ENCODE results near the gene NDRG2. TPM values are rescaled to one million over a fixed set of nuclear protein-coding genes. Genes with fewer than 3 reads are reported as not detected.
A peak's percentile ranks its signal among the peaks of the same experiment; 100 is the strongest.
"Not testable (repeated sequence)": the region's sequence is repeated elsewhere in the genome, so short reads cannot be mapped to it uniquely, and the experiment has no call there.

NDRG2 gene
- total RNA-seq, 2 donors from 2014 or later = 136 to 171 TPM

GRCh38 chr14:21047378-21047781 is 22.5 kb upstream of the NDRG2 start:
- TF ChIP-seq CTCF (IDR thresholded peaks at IDR 0.05) = no peak
- Histone ChIP-seq H3K9ac (ENCODE audit: low read depth in 2 of 2, low read length in 2 of 2) (no peak overlapping the region), H3K9me3 (no peaks in the 10 kb centered on the region), H3K27ac (no peak overlapping the region), H3K36me3 (no peaks in the 10 kb centered on the region), H3K4me1 (no peaks in the 10 kb centered on the region), H3K4me3 (no peak overlapping the region), H3K27me3 (no peaks in the 10 kb centered on the region)
- DNase-seq = no peak
- intact Hi-C loops (cut with DNase I) = loop anchor here (2.0 kb wide), 1 partner anchor 35 kb away; no protein-coding TSS in a partner anchor

GRCh38 chr14:21043974-21044618 is 19.2 kb upstream of the NDRG2 start:
- no peak for TF ChIP-seq CTCF (IDR thresholded peaks at IDR 0.05)
- no peaks in the 10 kb centered on the region for H3K36me3 ChIP-seq
- no peaks in the 10 kb centered on the region for H3K9me3 ChIP-seq
- H3K27ac ChIP-seq = peak overlapping the region; percentile 37
- intact Hi-C loops (cut with DNase I) = no loop called here
- no peak overlapping the region for H3K4me3 ChIP-seq
- no peaks in the 10 kb centered on the region for H3K27me3 ChIP-seq
- DNase-seq = no peak
- peak overlapping the region in 1 of 2 donors; percentile 16 for H3K9ac ChIP-seq (ENCODE audit: low read depth in 2 of 2, low read length in 2 of 2)
- H3K4me1 ChIP-seq = peaks cover 5% of the 10 kb centered on the region

GRCh38 chr14:21043387-21043973 is 18.6 kb upstream of the NDRG2 start:
- no peaks in the 10 kb centered on the region for H3K36me3 ChIP-seq
- intact Hi-C loops (cut with DNase I) = no loop called here
- no peak for DNase-seq
- no peak for TF ChIP-seq CTCF (IDR thresholded peaks at IDR 0.05)
- no peaks in the 10 kb centered on the region for H3K9me3 ChIP-seq
- H3K4me3 ChIP-seq = no peak overlapping the region
- peaks cover 6% of the 10 kb centered on the region for H3K4me1 ChIP-seq
- H3K27me3 ChIP-seq = no peaks in the 10 kb centered on the region
- H3K27ac ChIP-seq = peak overlapping the region; percentile 37
- peak overlapping the region in 1 of 2 donors; percentile 16 for H3K9ac ChIP-seq (ENCODE audit: low read depth in 2 of 2, low read length in 2 of 2)

- no peaks in the 10 kb centered on the region for H3K9me3 ChIP-seq
- no peaks in the 10 kb centered on the region for H3K36me3 ChIP-seq
- intact Hi-C loops (cut with DNase I) = no loop called here
- no peak for DNase-seq
- H3K4me3 ChIP-seq = no peak overlapping the region
- H3K27me3 ChIP-seq = no peaks in the 10 kb centered on the region
- TF ChIP-seq CTCF (IDR thresholded peaks at IDR 0.05) = no peak
- no peak overlapping the region for H3K27ac ChIP-seq
- H3K9ac ChIP-seq (ENCODE audit: low read depth in 2 of 2, low read length in 2 of 2) = peak overlapping the region in 1 of 2 donors; percentile 16
- H3K4me1 ChIP-seq = peaks cover 6% of the 10 kb centered on the region
Observed at GRCh38 chr14:21042918-21043317, 18.1 kb upstream of the NDRG2 start.

GRCh38 chr14:21041676-21042433 is 17.0 kb upstream of the NDRG2 start, which contains the start of gene RNASE7:
Gene RNASE7 (plus strand): TSS chr14:21042362. CDS start chr14:21042993, 631 bp downstream.
- no peak for TF ChIP-seq CTCF (IDR thresholded peaks at IDR 0.05)
- Histone ChIP-seq H3K9me3 (no peaks in the 10 kb centered on the region), H3K27ac (no peak within 1 kb of the TSS), H3K36me3 (no peaks in the 10 kb centered on the region), H3K9ac (ENCODE audit: low read depth in 2 of 2, low read length in 2 of 2) (peak within 1 kb of the TSS in 1 of 2 donors; percentile 16), H3K27me3 (no peaks in the 10 kb centered on the region), H3K4me3 (no peak within 1 kb of the TSS), H3K4me1 (peaks cover 6% of the 10 kb centered on the region)
- DNase-seq = no peak
- intact Hi-C loops (cut with DNase I) = loop anchor here (2.0 kb wide), 1 partner anchor 27 kb away; no protein-coding TSS in a partner anchor

GRCh38 chr14:21040941-21041340 is 16.1 kb upstream of the NDRG2 start:
- not testable (repeated sequence) for H3K4me3 ChIP-seq; H3K36me3 ChIP-seq; H3K4me1 ChIP-seq; H3K9me3 ChIP-seq; DNase-seq; H3K27me3 ChIP-seq; H3K27ac ChIP-seq; H3K9ac ChIP-seq (ENCODE audit: low read depth in 2 of 2, low read length in 2 of 2)
- intact Hi-C loops (cut with DNase I) = loop anchor here (2.0 kb wide), 1 partner anchor 26 kb away; no protein-coding TSS in a partner anchor
